Natural killer cell (primary cell): ENCODE measurements around the gene ATXN1. TPM values are rescaled to one million over a fixed set of nuclear protein-coding genes. Genes with fewer than 3 reads are reported as not detected.

Source experiments
- ATAC-seq, 3 donors: fragments of 150-1000 bp in 2 of 3; fragments of 200-7000 bp in 1 of 3; cut with Tn5 transposase; 1 replicate in 1 of 3; 2 replicates in 2 of 3; pipeline ENCODE4 v1.10.0; 2021; ENCODE audit warnings: mild to moderate bottlenecking in 2 of 3, moderate library complexity in 2 of 3
- DNase-seq, 2 donors: peaks; one replicate each; pipeline versions ENCODE4 v3.0.0 to v3.0.0-alpha.2; 2013 to 2021; ENCODE audit warnings: mixed read lengths in 1 of 2
- H3K27ac ChIP-seq: one replicate; pipeline ENCODE4 v1.5.1; 2013; ENCODE audit warnings: mild to moderate bottlenecking, low read length
- H3K27me3 ChIP-seq: one replicate; pipeline ENCODE4 v1.6.1; 2013; ENCODE audit warnings: low read length; ENCODE audit not compliant: control insufficient read depth, insufficient read depth
- H3K36me3 ChIP-seq: one replicate; pipeline ENCODE4 v1.6.1; 2013; ENCODE audit warnings: low read length; ENCODE audit not compliant: control insufficient read depth, insufficient read depth
- H3K4me1 ChIP-seq: one replicate; pipeline ENCODE4 v1.6.1; 2013; ENCODE audit warnings: low read length; ENCODE audit not compliant: control insufficient read depth, insufficient read depth
- H3K4me3 ChIP-seq: one replicate; pipeline ENCODE4 v1.5.1; 2013; ENCODE audit warnings: low read length
- H3K9me3 ChIP-seq: one replicate; pipeline ENCODE4 v1.6.1; 2013; ENCODE audit warnings: low read length; ENCODE audit not compliant: control insufficient read depth, insufficient read depth
- H3K27ac Mint-ChIP-seq, 2 donors: one replicate each; pipeline ENCODE4 v1.8.0; 2022; ENCODE audit warnings: mild to moderate bottlenecking in 2 of 2, mixed read lengths in 2 of 2, moderate library complexity in 1 of 2
- H3K27me3 Mint-ChIP-seq, 2 donors: one replicate each; pipeline ENCODE4 v1.8.0; 2022; ENCODE audit warnings: low read depth in 2 of 2, mixed read lengths in 2 of 2
- H3K36me3 Mint-ChIP-seq: one replicate; pipeline ENCODE4 v1.8.0; 2022; ENCODE audit warnings: mixed read lengths
- H3K4me1 Mint-ChIP-seq, 2 donors: one replicate each; pipeline ENCODE4 v1.8.0; 2022; ENCODE audit warnings: mixed read lengths in 2 of 2
- H3K4me3 Mint-ChIP-seq: one replicate; pipeline ENCODE4 v1.8.0; 2022; ENCODE audit warnings: mild to moderate bottlenecking, moderate library complexity, mixed read lengths
- H3K9me3 Mint-ChIP-seq, 2 donors: one replicate each; pipeline ENCODE4 v1.8.0; 2022; ENCODE audit warnings: mixed read lengths in 2 of 2
- WGBS: methylation state at CpG from one replicate; pipeline ENCODE4 v1.1.7; 2013; ENCODE audit warnings: missing lambda C conversion rate; ENCODE audit not compliant: insufficient coverage; 5-methylcytosine and 5-hydroxymethylcytosine counted together
- intact Hi-C: fragments of 100-400 bp; cut with micrococcal nuclease; formaldehyde crosslinking; loops from one replicate; pipeline ENCODE4 v1.14.2; 2022
- total RNA-seq, 4 donors: library from RNA; stranded (reverse); fragments of 120-200 nt in 1 of 4; gene quantifications; one replicate each; pipeline versions ENCODE4 v1.2.3 to v1.2.4, GENCODE V29; 2013 to 2022
- TF ChIP-seq, protein P1 (sequence below): fragments of 200-600 bp; IDR thresholded peaks from one replicate; pipeline ENCODE4 v1.8.0; 2022; ENCODE audit warnings: antibody characterized with exemption

The ATXN1 gene
- total RNA-seq, 3 donors from 2014 or later (not counting 1 experiment from before 2014, with no cell fraction given), result 90.4 to 120 (median 97.9) TPM

DNA sequence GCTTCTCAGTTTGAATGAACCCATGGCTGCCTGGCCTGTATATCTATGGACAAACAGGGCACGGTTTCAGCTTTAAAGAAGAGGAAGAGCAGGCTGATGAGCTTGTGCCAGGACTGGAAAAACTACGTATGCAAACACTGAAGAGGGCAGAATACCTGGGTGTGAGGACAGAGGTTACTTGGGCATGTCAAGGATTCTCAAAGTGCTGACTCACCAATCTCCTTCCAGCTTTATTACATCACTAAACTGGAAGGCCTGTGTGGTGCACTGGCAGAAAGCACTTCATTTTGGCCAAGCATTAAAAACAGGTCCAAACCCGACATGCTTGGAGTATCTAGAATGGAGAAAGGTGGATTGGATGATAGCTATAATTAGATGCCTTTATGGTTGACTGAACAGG lies 427.7 kb downstream of the ATXN1 start:
- intact Hi-C loops, result no loop called here
- H3K4me1 Mint-ChIP-seq, result no peaks in the 10 kb centered on the region
- WGBS, result 85% methylated on average over 3 of the region's 3 CpGs

DNA sequence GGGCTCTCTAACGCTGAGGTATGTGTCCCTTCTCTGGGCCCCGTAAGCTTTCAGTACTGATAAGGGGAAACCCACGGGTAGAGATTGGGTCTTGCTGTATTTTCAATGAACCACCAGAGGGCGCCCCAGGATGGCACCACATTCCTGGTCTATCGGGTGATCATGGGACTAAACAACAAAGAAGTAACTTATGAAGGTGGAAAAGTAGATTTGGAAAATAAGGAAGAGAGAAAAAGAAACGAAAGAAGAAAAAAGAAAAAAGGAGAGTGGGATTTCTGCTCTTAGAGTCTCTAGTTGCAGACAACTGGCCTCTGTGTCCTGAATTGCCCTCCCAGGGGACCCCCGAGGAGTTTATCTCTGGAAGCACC lies 429.1 kb downstream of the ATXN1 start:
- Mint-ChIP-seq H3K4me1 (no peaks in the 10 kb centered on the region), H3K4me3 (no peak overlapping the region), H3K27me3 (no peaks in the 10 kb centered on the region), H3K9me3 (no peaks in the 10 kb centered on the region), H3K27ac (no peak overlapping the region), H3K36me3 (no peaks in the 10 kb centered on the region)
- Histone ChIP-seq H3K4me3 (no peak overlapping the region), H3K4me1 (peaks cover 12% of the 10 kb centered on the region), H3K27ac (no peak overlapping the region), H3K27me3 (no peaks in the 10 kb centered on the region), H3K9me3 (no peaks in the 10 kb centered on the region), H3K36me3 (no peaks in the 10 kb centered on the region)
- intact Hi-C loops, result loop anchor here (1.0 kb wide), 4 partner anchors 10 to 754 kb away; no protein-coding TSS in a partner anchor
- ATAC-seq (peak; percentile 96 to 98 (median 97)), DNase-seq (peak; percentile 72 to 92)
- TF ChIP-seq, protein P1, sequence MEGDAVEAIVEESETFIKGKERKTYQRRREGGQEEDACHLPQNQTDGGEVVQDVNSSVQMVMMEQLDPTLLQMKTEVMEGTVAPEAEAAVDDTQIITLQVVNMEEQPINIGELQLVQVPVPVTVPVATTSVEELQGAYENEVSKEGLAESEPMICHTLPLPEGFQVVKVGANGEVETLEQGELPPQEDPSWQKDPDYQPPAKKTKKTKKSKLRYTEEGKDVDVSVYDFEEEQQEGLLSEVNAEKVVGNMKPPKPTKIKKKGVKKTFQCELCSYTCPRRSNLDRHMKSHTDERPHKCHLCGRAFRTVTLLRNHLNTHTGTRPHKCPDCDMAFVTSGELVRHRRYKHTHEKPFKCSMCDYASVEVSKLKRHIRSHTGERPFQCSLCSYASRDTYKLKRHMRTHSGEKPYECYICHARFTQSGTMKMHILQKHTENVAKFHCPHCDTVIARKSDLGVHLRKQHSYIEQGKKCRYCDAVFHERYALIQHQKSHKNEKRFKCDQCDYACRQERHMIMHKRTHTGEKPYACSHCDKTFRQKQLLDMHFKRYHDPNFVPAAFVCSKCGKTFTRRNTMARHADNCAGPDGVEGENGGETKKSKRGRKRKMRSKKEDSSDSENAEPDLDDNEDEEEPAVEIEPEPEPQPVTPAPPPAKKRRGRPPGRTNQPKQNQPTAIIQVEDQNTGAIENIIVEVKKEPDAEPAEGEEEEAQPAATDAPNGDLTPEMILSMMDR, result peak; percentile 69
- WGBS, result 2% methylated on average over 7 of the region's 7 CpGs

More for the DNA sequence above, 427.7 kb downstream of the ATXN1 start:
- no peaks in the 10 kb centered on the region for H3K27me3 ChIP-seq
- no peak overlapping the region for H3K4me3 ChIP-seq
- no peak overlapping the region for H3K4me3 Mint-ChIP-seq
- H3K9me3 Mint-ChIP-seq, result no peaks in the 10 kb centered on the region
- no peak for ATAC-seq
- no peaks in the 10 kb centered on the region for H3K9me3 ChIP-seq
- no peak overlapping the region for H3K27ac Mint-ChIP-seq
- H3K4me1 ChIP-seq, result peaks cover 12% of the 10 kb centered on the region
- no peaks in the 10 kb centered on the region for H3K36me3 ChIP-seq
- TF ChIP-seq, protein P1, result no peak
- no peaks in the 10 kb centered on the region for H3K36me3 Mint-ChIP-seq
- H3K27me3 Mint-ChIP-seq, result no peaks in the 10 kb centered on the region
- no peak for DNase-seq
- no peak overlapping the region for H3K27ac ChIP-seq

DNA sequence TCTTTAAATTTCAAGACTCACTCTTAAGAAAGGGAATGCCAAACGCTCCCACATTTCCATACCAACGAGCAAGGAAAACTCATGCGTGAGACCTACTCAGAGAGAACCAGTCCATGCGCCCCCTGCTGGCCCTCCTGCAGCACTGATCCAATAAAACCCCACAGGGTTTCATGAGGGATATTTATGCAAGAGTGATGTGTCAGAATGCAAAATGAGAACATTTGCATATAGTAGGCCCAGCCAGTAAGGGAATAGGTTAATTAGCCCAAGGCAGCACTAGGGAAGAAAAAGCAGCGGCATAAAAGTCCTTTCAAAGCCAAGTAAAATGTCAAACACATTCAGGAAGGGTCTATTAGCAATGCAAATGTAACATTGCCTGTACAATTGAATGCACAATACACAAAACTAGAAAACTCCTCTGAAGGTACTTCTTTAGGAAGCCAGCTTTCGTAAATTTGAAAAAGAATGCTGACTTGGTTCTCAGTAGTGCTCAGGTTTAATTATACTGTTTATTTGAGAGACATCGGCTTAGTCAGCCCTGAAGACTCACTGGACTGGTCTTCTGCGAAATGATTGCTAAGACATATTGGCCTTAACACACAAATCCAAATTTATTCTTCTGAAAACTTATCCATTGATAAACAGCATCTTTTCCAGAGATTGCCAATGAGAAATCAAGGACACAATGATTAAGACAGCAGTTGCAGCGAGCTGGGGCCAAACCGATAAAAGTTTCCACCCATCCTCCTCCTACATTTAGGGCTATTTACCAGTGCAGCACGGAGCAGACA lies 429.7 kb downstream of the ATXN1 start:
- no peaks in the 10 kb centered on the region for H3K9me3 Mint-ChIP-seq
- intact Hi-C loops, result loop anchor here (1.0 kb wide), 4 partner anchors 9 to 755 kb away; no protein-coding TSS in a partner anchor
- no peak overlapping the region for H3K27ac Mint-ChIP-seq
- Histone ChIP-seq H3K27ac (peak overlapping the region; percentile 25), H3K36me3 (no peaks in the 10 kb centered on the region), H3K4me1 (peaks cover 12% of the 10 kb centered on the region), H3K9me3 (no peaks in the 10 kb centered on the region), H3K27me3 (no peaks in the 10 kb centered on the region), H3K4me3 (no peak overlapping the region)
- TF ChIP-seq, protein P1, result peak; percentile 91
- peak; percentile 58 to 66 (median 63) for ATAC-seq
- no peaks in the 10 kb centered on the region for H3K36me3 Mint-ChIP-seq
- H3K4me1 Mint-ChIP-seq, result no peaks in the 10 kb centered on the region
- no peaks in the 10 kb centered on the region for H3K27me3 Mint-ChIP-seq
- DNase-seq, result peak; percentile 47 to 84
- no peak overlapping the region for H3K4me3 Mint-ChIP-seq
- 33% methylated on average over 10 of the region's 11 CpGs for WGBS
